GM18520 (cell line): ENCODE data around the gene BCL11B.

Experiments
- ATAC-seq: cut with Tn5 transposase; IDR thresholded peaks from one replicate; pipeline ENCODE4 v1.9.1; 2021; ENCODE audit not compliant: unreplicated experiment

BCL11B gene

DNA sequence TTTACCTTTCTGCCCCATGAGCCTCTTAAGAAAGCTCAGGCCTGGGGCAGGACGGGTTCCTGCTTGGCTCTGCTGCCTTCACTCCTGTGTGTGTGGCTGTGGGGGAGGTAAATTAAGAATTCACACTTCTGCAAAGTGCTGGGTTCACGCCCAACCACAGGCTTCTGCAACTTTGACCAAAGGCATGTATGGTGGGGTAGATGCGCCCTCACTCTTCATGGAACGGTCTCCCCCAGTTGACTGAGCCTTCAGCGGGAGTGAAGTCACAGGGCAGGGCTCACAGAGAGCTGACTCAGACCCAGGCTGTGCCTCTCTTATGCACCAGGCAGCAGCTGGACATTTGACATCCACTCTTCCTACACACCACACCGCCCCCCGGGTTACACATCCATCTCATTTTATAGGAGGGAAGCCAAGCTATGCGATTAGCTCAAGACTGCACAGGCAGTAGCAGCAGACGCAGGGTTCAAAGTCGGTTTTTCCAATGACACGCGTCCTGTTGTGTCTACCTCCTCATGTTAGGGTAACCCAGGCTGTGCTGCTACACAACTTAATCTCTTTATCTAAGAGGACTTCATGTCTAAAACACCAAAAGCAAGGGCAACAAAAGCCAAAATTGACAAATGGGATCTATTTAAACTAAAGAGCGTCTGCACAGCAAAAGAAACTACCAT lies 15.4 kb upstream of the BCL11B start:
- peak; percentile 74 for ATAC-seq

DNA sequence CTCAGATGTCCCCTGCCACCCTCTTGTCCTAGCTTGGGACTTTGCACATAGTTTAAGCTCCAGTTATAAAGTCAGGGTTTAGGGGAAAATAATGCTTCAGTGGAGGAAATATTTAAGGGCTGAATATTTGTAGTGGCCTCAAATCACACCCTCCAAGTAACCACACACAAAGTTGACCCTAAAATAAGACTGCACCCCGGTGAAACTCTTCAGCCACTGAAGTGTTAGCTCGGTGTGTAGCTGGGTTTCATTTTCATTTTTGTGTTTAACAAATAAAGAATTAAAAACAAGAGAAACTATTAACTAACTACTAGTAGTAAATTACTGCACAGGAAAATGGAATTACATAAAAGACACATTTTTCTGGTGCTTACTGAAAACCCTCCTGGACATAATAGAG lies 14.8 kb upstream of the BCL11B start:
- ATAC-seq: peak; percentile 45

DNA sequence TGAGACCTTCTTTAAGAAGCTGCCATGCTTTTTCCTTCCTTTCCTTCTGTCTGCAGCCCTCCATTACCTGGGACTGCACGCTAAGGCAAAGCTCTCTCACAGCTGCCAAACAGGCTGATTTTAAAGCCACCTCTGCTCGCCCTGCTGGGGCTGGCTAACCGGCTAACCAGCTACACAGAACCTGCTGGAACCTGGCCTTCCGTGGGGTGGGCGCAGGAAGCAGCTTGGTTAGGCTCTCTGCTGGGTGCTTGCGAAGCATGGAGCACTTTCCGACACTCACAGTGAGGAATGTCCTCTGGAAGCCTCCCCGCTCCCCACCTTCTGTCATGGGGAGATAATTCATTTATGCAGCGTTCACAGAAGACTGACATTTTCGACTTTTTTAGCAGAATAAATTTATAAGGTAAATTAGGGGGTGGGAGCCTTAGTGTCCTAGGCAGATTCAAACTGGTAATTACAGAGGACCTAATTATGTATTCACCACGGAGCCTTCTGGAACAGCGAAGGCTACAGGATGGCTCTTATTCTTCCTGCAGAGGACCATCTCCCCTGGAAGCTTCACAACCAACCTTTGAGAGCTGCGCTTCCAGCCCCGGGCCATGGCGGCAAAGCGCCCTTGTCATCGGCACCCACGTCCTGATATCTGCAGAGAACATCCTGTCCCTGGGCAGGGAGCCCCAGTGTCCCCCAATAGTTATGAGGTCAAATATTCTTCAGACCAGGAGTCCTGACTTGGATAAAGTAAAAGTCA lies 12.4 kb upstream of the BCL11B start:
- ATAC-seq: no peak

DNA sequence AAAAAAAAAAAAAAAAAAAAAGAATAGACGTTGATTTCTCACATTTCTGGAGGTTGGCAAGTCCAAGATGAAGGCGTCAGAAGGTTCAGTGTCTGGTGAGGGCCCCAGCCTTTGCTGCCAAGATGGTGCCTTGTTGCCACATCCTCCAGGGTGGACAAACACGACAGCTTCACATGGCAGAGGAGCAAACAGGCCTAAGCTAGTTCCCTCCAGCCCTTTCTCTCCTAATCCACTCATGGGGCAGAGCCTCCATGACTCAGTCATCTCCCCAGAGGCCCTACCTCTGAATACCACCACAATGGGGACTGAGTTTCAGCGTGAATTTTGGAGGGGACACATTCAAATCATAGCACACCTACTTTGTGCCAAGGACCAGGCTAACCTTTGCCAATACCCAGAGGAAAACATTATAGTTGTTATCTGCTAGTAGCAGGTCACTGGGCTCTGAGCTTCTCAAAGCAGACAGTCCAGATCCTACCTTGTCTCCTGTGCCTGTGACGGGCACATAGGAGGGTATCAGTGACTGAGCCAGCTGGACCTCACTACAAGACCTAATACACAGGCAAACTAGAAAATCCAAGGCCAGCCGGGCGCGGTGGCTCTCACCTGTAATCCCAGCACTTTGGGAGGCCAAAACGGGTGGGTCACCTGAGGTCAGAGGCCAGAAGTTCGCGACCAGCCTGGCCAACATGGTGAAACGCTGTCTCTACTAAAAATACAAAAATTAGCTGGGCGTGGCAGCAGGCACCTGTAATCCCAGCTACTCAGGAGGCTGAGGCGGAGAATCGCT lies 10.5 kb upstream of the BCL11B start:
- ATAC-seq: no peak

DNA sequence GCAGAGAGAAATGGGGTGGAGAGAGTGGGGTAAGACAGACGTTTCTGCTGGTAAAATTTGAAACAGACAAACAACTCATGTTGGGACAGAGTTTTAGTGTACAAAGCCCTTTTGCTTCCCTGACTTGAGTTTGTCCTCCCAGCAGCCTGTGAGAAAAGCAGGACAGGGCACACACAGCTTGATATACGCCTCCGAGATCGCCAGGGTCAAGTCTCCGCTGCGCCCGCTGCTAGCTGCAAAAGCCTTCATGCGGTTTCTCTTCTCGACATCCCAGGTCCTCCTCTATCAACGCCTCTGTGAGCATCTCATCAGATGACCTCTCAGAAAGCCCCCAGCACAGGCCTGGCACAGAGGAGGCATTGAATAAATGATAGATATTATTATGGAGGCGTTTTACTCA lies 9.4 kb upstream of the BCL11B start:
- ATAC-seq: no peak

DNA sequence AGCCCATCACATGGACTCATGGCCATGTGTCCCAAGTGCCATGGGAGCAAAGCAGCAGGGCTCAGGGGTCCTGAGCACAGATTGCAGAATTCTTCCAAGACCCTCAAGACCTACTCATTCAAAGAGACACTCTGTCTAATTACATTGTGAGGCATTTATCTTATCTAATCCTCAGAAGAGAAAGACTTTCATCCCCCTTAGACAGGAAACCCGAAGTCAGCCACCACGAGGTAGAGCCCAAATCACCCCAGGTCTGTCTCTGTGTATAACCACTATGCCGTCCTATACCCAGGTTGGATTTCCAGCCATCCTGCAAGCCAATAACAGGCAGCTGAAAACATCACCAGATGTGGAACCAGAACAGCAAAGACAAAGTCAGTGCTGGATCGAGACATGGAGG lies 8.9 kb upstream of the BCL11B start:
- ATAC-seq: no peak

DNA sequence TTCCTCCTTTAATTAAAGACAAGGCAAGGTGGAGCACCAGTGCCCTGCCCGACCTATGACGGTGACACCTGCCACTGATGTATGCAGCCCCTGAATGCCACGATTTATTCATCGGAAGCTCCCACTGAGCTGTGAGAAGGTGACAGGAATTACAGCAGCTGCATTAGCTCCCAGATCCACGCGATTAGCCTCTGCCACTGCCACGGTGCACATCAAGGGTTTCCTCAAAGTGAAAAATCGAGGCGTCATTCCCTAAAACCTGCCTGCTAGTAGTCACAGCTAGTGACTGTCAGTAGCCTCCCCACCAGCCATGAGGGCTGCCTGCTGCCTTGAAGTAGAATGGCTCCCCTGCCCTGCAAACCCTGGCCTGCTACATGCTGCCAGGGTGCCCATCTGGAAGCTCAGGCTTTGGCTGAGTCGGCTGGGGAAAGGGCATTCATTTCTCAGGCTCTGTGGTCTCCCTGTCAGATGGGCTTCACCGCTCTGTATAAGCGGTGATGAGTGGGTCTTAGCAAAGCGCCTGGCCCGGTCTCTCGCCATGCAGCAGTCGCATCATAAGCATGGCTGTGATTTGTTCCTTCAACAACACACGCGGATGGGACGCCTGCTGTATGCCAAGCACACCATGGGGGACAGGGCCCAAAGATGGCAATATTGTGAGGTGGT lies 8.2 kb upstream of the BCL11B start:
- no peak for ATAC-seq

DNA sequence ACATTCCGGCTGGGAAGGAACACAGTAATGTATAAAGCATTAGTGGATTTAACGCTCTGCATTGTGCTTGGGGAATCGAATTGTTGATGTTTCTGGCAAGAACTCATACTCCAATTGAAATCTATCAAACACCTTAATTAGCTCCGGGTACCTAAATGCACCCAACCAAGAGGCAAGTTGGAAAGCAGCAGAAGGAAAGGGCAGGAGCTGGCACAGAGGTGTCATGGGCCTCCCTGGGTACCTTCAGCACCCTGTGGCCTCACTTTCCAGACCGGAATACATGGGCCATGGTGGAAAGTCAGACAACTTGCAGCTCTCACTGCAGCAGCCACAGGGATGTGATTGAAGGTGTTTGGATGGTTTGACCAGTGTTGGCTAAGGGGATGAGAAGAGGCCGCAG lies 6.8 kb upstream of the BCL11B start:
- ATAC-seq: no peak

DNA sequence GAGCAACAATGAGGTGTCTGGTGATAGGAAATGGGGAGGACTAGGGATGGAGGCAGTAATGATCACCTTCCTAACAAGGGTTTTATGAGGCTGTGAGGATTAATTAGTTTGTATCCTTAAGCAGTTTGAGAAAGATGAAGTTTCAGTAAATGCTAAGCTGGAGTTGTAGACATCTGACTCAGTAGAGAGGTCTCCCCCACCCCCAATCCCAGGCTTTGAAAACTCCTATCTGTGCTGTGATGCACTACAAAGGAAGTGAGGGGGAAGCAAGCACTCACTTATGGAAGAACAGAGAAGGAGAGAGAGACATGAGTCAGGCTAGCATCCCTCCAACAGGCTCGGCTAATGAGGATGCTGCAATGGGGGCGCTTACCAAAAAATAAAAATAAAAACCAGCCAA lies 5.5 kb upstream of the BCL11B start:
- no peak for ATAC-seq

DNA sequence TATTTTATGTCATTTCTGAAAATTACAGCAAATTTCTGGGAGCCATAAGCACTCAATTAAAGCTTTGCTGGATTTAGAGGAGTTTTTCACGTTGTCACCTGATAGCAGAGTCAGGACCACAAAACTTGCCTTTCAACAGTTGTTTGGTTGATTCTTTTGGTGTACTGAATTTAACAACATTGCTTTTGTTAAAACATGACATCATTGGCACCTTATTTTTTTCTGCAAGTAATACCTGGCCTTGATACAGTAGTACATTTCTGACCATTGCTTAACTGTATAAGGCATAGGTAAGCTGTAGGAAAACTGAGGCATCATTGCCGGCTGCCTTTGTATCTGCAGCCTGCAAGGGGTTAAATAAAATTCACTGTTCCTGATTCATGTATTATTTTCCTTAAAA lies 4.5 kb upstream of the BCL11B start:
- ATAC-seq: no peak

DNA sequence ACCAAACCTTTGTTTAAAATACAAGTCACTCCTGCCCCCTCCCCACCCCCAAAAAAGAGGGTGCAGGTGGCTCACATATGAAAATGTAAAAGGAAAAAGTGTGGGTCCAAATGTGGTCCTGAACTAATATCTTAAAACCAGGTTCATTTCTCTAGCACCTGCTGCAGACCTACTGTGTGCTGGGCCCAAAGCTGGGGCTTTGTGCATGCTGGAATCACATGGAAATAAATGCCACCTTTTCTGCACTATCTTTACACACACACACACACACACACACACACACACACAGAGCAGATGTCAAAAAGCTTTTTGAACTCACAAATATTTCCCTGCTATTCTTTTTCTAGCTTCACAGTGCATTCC lies 3.2 kb upstream of the BCL11B start:
- no peak for ATAC-seq

DNA sequence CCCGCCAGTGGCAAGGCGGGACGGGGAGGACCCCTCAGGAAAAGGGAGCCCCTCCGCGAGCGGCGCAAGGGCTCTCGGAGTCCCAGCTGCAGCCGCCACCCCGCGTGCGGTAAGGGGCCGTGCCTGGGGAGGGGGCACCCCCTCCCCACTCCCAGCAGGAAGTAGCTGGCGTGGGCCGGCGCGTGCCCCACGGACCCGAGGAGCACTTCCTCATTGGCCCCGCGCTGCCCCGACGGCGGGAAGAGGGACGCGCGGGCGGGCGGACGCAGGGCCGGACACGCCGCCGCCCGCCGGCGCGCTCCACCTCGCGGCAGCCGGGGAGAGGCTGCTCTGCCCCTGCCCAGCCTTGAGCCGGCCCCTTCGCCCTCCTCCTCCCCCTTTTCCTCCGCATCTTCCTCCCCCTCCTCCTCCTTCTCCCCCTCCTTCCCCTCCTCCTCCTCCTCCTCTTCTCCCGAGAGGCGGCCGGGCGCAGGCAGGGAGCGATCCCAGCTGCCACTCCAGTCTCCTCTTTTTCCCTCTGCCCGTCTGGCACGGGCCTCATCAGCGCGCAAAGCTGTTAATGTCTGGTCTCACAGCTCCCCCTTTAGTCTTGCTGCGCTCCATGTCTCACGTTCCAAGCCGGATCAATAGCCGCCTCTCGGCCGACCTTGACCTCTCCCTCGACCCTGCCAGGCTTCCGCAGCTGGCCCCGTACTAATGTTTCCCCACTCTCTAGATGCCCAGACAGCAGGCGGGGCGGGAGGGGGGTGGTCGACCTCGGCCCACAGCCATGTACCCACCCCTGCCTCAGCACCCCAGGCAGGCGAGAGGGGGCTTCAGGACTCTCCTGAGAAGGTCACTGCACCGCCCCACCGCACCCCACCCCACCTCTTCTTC lies 2.6 kb upstream of the BCL11B start:
- ATAC-seq: no peak

DNA sequence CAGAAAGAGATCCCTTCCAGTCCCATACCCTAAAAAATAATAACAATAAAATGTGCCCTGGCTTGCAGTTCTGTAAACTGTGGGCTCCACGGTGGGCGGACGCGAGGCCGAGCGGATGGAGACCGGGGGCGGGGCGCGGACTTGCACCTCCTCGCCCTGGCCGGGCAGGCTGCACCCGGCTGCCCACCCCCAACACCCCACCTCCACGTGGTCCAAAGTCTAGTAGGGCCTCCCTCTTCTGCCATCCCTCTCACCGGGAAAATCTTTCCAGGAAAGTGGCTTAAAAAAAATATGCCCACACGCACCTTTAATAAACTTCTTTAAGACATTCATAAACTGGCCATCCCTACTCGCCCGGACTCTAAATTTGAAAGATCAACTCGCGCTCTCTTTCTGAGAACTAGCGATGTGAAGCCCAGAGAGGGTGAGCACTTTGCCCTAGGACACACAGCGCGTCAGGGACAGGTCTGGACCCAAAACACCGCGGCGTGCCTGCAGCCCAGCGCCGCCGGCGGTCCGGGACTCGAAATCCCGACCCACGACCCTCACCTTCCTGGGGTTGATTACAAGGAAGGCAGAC lies 1.9 kb upstream of the BCL11B start:
- no peak for ATAC-seq

DNA sequence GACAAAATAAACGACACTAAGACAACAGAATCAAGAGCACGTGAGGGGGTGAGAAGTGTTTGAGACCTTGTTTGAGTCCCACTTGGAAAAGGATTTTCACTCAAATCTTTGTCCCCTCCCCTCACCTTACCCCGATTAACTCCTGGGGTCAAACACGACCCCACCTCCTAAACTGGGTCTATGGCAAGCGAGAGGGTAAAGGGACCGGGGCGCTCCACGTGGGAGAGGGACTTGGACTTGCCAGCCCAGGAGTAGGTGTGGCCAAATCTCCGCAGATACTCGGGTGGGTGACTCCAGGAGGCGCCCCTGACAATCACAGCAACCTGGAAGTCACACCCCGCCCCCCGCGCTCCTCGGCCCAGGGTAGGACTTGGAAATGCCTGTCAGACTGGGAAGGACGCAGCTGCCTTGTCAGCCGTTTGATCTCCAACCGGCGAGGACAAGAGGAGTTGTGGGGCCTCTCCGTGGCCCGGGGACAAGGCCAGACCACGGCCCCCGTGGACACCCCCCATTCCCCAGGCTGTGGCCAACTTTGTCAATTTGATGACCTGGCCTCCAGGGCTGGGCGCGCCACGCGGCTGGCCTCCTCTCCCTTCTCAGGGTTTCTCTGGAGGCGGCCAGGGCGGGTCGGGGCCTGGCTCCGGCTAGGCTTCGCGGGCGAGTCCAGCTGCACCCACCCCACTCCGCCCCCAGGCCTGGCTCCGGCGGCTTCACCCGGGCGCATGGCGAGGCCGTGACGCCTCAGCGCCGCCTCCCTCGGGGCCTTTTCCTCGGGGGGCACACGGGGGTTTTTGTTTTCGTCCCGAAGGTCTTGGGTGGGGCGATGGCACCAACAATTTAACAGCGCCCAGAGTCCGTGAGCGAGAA lies 1.1 kb upstream of the BCL11B start:
- no peak for ATAC-seq

DNA sequence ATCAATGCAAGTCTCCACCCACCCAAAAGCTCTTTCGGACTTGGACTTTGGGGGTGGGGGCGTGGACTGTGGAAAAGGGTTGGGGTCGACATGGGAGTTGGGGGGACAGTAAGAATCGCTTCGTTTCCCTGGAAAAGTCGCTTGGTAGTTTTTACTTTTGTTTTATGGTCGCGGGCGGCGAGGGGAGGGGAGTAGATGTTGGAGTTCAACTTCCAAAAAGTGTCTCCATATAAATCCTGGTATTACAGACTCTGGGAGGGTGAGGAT lies 568 bp upstream of the BCL11B start:
- no peak for ATAC-seq

DNA sequence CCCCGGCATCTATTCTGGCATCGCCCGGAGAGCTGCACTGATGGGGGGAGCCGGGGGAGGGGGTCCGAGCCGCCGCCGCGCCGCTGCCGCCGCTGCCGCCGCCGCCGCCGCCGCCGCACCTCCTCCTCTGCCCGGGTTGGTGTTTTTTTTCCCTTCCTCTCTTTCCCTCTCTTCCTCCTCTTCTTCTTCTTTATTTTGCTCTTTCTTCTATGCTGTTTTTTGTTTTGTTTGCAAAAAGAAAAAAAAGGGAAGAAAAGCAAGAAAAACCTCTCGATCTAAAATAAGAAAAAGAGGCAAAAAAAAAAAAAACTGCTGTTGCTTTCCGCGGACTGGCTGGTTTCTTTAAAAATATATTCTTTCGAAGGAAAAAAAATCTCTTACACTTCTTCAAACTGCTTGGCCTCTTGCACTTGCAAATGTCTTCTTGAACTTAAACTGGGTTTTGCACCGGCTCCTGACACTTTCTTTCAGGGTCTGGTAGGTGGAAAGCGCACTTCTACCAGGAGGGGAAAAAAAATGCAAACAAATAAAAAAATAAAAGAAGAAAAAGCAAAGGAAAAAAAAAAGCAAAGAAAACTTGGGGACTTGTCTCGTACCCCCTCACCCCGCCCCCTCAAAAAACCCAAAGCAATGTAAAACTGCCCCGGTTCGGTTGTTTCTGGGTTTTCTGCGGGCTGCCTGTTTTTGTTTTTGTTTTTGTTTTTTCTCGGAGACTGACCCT lies 616 bp downstream of the BCL11B start:
- ATAC-seq: no peak

DNA sequence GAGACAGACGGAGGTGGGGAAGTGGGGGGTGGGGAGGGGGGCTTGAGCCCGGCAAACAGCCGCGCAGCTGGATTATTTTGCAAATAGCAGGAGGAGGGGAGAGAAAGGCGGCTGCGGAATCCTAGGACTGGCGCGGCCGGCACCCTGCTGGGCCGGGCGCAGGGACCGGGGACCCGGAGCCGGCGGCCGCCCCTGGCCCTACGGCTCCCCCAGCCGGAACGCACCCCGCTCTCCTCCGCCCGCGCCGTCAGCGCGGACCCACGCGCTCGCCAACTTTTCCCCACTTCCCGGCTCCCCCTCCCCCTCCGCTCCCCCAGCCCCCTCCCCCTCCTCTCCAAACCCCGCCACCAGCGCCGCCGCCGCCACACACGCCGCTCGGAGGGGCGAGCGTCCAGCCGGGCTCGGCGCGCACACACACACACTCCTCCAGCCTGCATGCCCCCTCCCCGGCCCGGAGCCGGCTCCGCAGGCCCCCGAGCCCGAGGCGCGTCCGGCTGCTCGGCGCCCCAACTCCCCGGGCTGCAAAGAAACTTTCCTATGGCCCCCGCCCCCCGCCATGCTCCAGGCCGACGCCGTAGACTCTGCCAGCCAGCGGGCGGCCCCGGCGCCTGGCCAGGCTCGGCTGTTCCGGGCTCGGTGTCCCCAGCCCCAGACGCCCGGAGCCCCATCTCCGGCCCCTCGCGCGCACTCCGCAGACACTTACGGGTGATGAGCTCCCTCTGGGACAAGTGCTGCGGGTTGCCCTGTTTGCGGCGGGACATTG lies 1.4 kb downstream of the BCL11B start:
- no peak for ATAC-seq
